HepG2 (cell line): ENCODE data around the gene GCN1. TPM values are rescaled to one million over a fixed set of nuclear protein-coding genes. Genes with fewer than 3 reads are reported as not detected.

Experiments
- HDAC2 ChIP-seq: sonication (generic); formaldehyde crosslinking; IDR thresholded peaks from 2 replicates; pipeline ENCODE4 v1.4.0; 2020; ENCODE audit warnings: missing genetic modification reagents
- JUNB ChIP-seq: sonication (generic); formaldehyde crosslinking; IDR thresholded peaks from 2 replicates; pipeline ENCODE4 v1.8.0; 2022; ENCODE audit warnings: missing genetic modification reagents, mild to moderate bottlenecking, borderline replicate concordance
- KDM3A ChIP-seq: IDR thresholded peaks from 2 replicates; pipeline ENCODE4 v1.6.1; 2018; ENCODE audit warnings: low read depth, missing compliant biosample characterization
- MIER2 ChIP-seq: IDR thresholded peaks from 2 replicates; pipeline ENCODE4 v1.6.1; 2016; ENCODE audit warnings: missing biosample characterization, missing genetic modification reagents
- SMAD1 ChIP-seq: sonication (generic); formaldehyde crosslinking; IDR thresholded peaks from 2 replicates; pipeline ENCODE4 v1.4.0; 2020; ENCODE audit warnings: missing genetic modification reagents, low read depth, mild to moderate bottlenecking, borderline replicate concordance
- ZNF10 ChIP-seq: sonication (generic); formaldehyde crosslinking; IDR thresholded peaks from 2 replicates; pipeline ENCODE4 v1.4.0; 2020; ENCODE audit warnings: mild to moderate bottlenecking, low read depth, missing genetic modification reagents, borderline replicate concordance
- ZNF24 ChIP-seq: fragments of 450-650 bp; IDR thresholded peaks from 2 replicates; pipeline ENCODE4 v1.6.1; 2017; ENCODE audit warnings: antibody characterized with exemption, mild to moderate bottlenecking
- ZNF674 ChIP-seq: sonication (generic); formaldehyde crosslinking; IDR thresholded peaks from 2 replicates; pipeline ENCODE4 v1.5.0; 2020; ENCODE audit warnings: low read depth, mild to moderate bottlenecking, missing genetic modification reagents
- ZSCAN9 ChIP-seq: IDR thresholded peaks from 2 replicates; pipeline ENCODE4 v1.6.1; 2016; ENCODE audit warnings: borderline replicate concordance
- polyA plus RNA-seq, 8 experiments: library from polyadenylated mRNA; depleted of rRNA in 3 of 8; stranded (reverse) in 7 of 8; unstranded in 1 of 8; fragments of >200 nt; fragmentation: Illumina TruSeq in 4 of 8; extraction: Trizol in 4 of 8; gene quantifications; 2 replicates each; pipeline versions ENCODE4 v1.2.1 to v1.2.3, GENCODE V29; 2011 to 2016; ENCODE audit warnings: low read depth in 4 of 8, missing spikeins in 1 of 8, mixed read lengths in 1 of 8; ENCODE audit not compliant: insufficient read depth in 1 of 8
- total RNA-seq, 5 experiments: library from RNA; depleted of rRNA; stranded (reverse); fragments of >200 nt; fragmentation: Illumina TruSeq; extraction: Trizol; gene quantifications; 2 replicates each; pipeline ENCODE4 v1.2.3, GENCODE V29; 2016; ENCODE audit warnings: low read depth in 1 of 5
- TF ChIP-seq, protein P1 (sequence below): sonication (generic); formaldehyde crosslinking; IDR thresholded peaks from 2 replicates; pipeline ENCODE4 v1.8.1; 2023; ENCODE audit warnings: mild to moderate bottlenecking, missing genetic modification reagents
- TF ChIP-seq, protein P2 (sequence below): sonication (generic); formaldehyde crosslinking; IDR thresholded peaks from 2 replicates; pipeline ENCODE4 v1.4.0; 2020; ENCODE audit warnings: mild to moderate bottlenecking, missing genetic modification reagents
- TF ChIP-seq, protein P3 (sequence below): sonication (generic); formaldehyde crosslinking; IDR thresholded peaks from 2 replicates; pipeline ENCODE4 v1.8.0; 2022; ENCODE audit warnings: mild to moderate bottlenecking, missing genetic modification reagents, borderline replicate concordance
- TF ChIP-seq, protein P4 (sequence below): sonication (generic); formaldehyde crosslinking; IDR thresholded peaks from 2 replicates; pipeline ENCODE4 v1.4.0; 2020; ENCODE audit warnings: low read depth, mild to moderate bottlenecking, missing genetic modification reagents
- TF ChIP-seq, protein P5 (sequence below): conservative IDR thresholded peaks from 2 replicates; pipeline ENCODE4 v1.6.1; 2018; ENCODE audit warnings: missing genetic modification reagents
- TF ChIP-seq, protein P6 (sequence below): sonication (generic); formaldehyde crosslinking; IDR thresholded peaks from 2 replicates; pipeline ENCODE4 v1.9.0; 2021; ENCODE audit warnings: missing genetic modification reagents, borderline replicate concordance

The GCN1 gene
- total and polyA plus RNA-seq, 2 of the 13 experiments (the other 11 are each of a cell fraction or from before 2014, with no cell fraction given): 58.2 to 83.0 TPM

DNA sequence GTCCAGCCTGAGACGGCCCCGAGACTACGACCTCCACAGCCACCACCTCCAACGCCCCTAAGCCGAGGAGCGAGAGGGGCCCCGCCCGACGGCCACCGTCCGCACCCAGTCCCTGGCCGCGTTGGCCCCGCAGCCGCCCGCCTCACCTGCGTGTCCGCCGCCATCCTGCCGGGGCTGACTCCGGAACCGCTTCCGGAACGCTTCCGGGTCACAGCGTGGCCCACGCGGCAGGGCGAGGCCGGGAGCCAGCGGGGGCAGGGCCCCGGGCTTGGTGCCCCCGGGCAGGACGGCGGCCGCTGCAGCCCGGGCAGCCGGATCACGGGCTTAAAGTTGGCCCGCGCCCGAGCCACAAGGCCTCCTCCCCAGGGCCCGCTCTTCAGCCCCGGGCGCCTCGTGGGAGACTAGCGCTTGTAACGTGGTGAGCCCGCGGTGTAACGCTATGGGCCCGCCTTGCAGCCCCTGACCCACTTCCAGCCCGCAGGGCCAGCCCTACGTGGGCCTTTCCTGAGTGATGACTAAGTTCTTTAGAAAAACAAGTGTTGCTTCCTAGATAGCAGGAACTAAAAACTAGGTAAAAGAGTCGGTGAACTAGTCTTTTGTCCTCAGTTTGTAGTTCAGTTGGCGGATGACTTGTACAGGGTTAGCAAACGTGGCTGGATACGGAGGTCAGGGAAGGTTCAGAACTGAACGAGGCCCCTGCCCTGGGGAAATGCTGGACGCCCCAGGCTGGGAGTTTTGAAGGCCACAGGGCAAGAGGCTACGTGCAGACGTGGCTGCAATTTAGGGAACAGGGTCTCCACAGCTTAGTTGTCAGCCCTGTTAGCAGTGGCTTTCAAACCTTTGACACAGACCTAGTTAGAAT is at the start of gene GCN1 (continued):
- TF ChIP-seq, protein P1, sequence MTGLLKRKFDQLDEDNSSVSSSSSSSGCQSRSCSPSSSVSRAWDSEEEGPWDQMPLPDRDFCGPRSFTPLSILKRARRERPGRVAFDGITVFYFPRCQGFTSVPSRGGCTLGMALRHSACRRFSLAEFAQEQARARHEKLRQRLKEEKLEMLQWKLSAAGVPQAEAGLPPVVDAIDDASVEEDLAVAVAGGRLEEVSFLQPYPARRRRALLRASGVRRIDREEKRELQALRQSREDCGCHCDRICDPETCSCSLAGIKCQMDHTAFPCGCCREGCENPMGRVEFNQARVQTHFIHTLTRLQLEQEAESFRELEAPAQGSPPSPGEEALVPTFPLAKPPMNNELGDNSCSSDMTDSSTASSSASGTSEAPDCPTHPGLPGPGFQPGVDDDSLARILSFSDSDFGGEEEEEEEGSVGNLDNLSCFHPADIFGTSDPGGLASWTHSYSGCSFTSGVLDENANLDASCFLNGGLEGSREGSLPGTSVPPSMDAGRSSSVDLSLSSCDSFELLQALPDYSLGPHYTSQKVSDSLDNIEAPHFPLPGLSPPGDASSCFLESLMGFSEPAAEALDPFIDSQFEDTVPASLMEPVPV (CRISPR knock-in tag): peak; percentile 55; the same call in 1 of the 2 replicates
- no peak; the same call in 1 of the 2 replicates for TF ChIP-seq ZNF674 (CRISPR knock-in tag)
- TF ChIP-seq, protein P2, sequence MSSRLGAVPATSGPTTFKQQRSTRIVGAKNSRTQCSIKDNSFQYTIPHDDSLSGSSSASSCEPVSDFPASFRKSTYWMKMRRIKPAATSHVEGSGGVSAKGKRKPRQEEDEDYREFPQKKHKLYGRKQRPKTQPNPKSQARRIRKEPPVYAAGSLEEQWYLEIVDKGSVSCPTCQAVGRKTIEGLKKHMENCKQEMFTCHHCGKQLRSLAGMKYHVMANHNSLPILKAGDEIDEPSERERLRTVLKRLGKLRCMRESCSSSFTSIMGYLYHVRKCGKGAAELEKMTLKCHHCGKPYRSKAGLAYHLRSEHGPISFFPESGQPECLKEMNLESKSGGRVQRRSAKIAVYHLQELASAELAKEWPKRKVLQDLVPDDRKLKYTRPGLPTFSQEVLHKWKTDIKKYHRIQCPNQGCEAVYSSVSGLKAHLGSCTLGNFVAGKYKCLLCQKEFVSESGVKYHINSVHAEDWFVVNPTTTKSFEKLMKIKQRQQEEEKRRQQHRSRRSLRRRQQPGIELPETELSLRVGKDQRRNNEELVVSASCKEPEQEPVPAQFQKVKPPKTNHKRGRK (CRISPR knock-in tag): no peak
- TF ChIP-seq HDAC2: no peak; the same call in 1 of the 2 replicates
- TF ChIP-seq, protein P3, sequence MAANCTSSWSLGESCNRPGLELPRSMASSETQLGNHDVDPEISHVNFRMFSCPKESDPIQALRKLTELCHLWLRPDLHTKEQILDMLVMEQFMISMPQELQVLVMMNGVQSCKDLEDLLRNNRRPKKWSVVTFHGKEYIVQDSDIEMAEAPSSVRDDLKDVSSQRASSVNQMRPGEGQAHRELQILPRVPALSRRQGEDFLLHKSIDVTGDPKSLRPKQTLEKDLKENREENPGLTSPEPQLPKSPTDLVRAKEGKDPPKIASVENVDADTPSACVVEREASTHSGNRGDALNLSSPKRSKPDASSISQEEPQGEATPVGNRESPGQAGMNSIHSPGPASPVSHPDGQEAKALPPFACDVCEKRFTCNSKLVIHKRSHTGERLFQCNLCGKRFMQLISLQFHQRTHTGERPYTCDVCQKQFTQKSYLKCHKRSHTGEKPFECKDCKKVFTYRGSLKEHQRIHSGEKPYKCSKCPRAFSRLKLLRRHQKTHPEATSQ (CRISPR knock-in tag): no peak
- TF ChIP-seq MIER2: no peak
- TF ChIP-seq ZNF24: no peak
- TF ChIP-seq, protein P4, sequence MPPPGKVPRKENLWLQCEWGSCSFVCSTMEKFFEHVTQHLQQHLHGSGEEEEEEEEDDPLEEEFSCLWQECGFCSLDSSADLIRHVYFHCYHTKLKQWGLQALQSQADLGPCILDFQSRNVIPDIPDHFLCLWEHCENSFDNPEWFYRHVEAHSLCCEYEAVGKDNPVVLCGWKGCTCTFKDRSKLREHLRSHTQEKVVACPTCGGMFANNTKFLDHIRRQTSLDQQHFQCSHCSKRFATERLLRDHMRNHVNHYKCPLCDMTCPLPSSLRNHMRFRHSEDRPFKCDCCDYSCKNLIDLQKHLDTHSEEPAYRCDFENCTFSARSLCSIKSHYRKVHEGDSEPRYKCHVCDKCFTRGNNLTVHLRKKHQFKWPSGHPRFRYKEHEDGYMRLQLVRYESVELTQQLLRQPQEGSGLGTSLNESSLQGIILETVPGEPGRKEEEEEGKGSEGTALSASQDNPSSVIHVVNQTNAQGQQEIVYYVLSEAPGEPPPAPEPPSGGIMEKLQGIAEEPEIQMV (CRISPR knock-in tag): peak; percentile 69; the same call in 1 of the 2 replicates
- no peak for TF ChIP-seq ZNF10
- 0 out of 2 replicates have a peak, but pooled peaks have one; percentile 54 for TF ChIP-seq ZSCAN9
- no peak for TF ChIP-seq KDM3A (CRISPR knock-in tag)
- TF ChIP-seq, protein P5, sequence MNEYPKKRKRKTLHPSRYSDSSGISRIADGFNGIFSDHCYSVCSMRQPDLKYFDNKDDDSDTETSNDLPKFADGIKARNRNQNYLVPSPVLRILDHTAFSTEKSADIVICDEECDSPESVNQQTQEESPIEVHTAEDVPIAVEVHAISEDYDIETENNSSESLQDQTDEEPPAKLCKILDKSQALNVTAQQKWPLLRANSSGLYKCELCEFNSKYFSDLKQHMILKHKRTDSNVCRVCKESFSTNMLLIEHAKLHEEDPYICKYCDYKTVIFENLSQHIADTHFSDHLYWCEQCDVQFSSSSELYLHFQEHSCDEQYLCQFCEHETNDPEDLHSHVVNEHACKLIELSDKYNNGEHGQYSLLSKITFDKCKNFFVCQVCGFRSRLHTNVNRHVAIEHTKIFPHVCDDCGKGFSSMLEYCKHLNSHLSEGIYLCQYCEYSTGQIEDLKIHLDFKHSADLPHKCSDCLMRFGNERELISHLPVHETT (CRISPR knock-in tag): peak; percentile 66; the same call in 1 of the 2 replicates
- TF ChIP-seq JUNB (CRISPR knock-in tag): no peak
- no peak for TF ChIP-seq SMAD1 (CRISPR knock-in tag)
- TF ChIP-seq, protein P6, sequence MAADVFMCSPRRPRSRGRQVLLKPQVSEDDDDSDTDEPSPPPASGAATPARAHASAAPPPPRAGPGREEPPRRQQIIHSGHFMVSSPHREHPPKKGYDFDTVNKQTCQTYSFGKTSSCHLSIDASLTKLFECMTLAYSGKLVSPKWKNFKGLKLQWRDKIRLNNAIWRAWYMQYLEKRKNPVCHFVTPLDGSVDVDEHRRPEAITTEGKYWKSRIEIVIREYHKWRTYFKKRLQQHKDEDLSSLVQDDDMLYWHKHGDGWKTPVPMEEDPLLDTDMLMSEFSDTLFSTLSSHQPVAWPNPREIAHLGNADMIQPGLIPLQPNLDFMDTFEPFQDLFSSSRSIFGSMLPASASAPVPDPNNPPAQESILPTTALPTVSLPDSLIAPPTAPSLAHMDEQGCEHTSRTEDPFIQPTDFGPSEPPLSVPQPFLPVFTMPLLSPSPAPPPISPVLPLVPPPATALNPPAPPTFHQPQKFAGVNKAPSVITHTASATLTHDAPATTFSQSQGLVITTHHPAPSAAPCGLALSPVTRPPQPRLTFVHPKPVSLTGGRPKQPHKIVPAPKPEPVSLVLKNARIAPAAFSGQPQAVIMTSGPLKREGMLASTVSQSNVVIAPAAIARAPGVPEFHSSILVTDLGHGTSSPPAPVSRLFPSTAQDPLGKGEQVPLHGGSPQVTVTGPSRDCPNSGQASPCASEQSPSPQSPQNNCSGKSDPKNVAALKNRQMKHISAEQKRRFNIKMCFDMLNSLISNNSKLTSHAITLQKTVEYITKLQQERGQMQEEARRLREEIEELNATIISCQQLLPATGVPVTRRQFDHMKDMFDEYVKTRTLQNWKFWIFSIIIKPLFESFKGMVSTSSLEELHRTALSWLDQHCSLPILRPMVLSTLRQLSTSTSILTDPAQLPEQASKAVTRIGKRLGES (CRISPR knock-in tag): peak; percentile 88
